ENCODE data around the gene USP2.
"Not testable (repeated sequence)": the region's sequence is repeated elsewhere in the genome, so short reads cannot be mapped to it uniquely, and the experiment has no call there.

Gene USP2

GRCh38 chr11:119414321-119414720 lies 32.8 kb upstream of the USP2 start:
- no peak for DNase-seq (ENCODE audit: low read depth in 2 of 2)

GRCh38 chr11:119412072-119412471 lies 30.6 kb upstream of the USP2 start:
- DNase-seq (ENCODE audit: low read depth in 2 of 2): no peak

DNA sequence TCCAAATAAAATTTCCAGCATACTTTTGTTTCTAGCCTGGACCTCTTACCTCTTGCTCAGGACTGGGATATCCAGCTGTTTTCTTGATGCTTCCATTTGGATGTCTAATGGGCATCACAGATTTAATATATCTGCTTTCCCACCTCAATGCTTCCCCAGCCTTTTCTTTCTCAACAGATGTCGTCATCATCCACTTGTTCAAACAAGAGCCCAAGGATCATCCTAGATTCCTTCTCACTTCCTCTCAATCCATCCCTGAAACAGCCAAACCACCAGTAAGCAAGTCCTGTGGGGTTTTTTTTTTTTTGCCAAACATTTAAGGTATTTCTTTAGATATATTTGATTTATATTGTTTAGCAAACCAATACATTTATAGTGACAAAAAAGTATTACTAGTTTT lies 29.0 kb upstream of the USP2 start:
- no peak for DNase-seq (ENCODE audit: low read depth in 2 of 2)

DNA sequence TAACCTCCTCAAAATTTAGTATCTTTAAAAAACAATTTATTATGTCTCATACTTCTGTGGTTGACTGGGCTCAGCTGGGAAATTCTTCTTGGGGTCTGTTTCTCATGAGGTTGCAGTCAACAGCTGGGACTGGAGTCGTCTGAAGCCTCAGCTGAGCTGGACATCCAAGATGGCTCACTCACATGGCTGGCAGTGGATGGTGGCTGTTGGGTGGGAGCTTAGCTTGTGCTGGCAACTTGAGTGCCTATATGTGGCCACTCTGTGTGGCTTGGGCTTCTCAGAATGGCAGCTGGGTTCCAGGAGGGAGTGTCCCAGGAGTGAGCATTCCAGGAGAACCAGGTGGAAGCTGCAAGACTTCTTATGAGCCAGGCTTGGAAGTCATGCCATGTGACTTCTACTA lies 28.2 kb upstream of the USP2 start:
- no peak for DNase-seq (ENCODE audit: low read depth in 2 of 2)

GRCh38 chr11:119406005-119406404 lies 24.5 kb upstream of the USP2 start:
- no peak for DNase-seq (ENCODE audit: low read depth in 2 of 2)

DNA sequence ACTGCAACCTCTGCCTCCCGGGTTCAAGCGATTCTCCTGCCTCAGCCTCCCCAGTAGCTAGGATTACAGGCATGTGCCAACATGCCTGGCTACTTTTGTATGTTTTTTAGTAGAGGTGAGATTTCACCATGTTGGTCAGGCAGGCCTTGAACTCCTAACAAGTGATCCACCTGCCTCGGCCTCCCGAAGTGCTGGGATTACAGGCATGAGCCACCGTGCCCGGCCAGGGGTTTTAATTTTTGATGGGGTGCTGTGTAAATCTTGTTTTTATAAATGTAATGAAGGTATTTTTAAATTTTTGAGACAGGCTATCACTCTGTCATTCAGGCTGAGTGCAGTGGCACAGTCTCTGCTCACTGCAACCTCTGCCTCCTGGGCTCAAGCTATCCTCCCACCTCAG lies 24.0 kb upstream of the USP2 start:
- not testable (repeated sequence) for DNase-seq (ENCODE audit: low read depth in 2 of 2)

GRCh38 chr11:119404872-119405271 lies 23.4 kb upstream of the USP2 start:
- no peak for DNase-seq (ENCODE audit: low read depth in 2 of 2)

- no peak for DNase-seq (ENCODE audit: low read depth in 2 of 2)
Measured at GRCh38 chr11:119403021-119403420, 21.5 kb upstream of the USP2 start.

GRCh38 chr11:119402470-119402869 lies 21.0 kb upstream of the USP2 start:
- DNase-seq (ENCODE audit: low read depth in 2 of 2): no peak

DNA sequence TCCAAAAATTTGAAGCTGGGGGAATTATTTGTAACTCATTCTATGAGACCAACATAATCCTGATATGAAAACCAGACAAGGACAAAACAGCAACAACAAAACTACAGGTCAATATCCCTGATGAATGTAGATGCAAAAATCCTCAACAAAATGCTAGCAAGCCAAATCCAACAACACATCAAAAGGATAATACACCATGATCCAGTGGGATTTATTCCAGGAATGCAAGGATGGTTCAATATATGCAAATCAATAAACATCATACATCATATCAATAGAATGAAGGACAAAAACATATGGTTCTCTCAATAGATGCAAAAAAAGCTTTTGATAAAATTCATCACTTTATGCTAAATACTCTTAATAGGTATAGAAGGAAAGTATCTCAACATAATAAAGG lies 19.4 kb upstream of the USP2 start:
- no peak for DNase-seq (ENCODE audit: low read depth in 2 of 2)

GRCh38 chr11:119397740-119398139 lies 16.2 kb upstream of the USP2 start:
- DNase-seq (ENCODE audit: low read depth in 2 of 2): no peak

DNA sequence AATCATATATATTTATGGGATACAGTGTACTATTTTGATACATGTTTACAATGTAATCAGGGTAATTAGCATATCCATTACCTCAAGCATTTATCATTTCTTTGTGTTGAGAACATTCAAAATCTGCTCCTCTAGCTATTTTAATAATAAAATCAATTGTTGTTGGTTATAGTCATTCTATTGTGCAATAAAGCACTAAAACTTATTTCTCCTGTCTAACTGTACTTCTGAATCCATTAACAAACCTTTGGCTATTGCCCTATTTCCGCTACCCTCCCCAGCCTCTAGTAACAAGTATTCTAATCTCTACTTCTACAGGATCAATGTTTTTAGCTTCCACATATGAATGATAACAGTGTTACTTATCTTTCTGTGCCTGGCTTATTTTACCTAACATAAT lies 15.3 kb upstream of the USP2 start:
- DNase-seq (ENCODE audit: low read depth in 2 of 2): no peak

- DNase-seq (ENCODE audit: low read depth in 2 of 2): no peak
Measured at GRCh38 chr11:119391275-119391674, 9.8 kb upstream of the USP2 start.

DNA sequence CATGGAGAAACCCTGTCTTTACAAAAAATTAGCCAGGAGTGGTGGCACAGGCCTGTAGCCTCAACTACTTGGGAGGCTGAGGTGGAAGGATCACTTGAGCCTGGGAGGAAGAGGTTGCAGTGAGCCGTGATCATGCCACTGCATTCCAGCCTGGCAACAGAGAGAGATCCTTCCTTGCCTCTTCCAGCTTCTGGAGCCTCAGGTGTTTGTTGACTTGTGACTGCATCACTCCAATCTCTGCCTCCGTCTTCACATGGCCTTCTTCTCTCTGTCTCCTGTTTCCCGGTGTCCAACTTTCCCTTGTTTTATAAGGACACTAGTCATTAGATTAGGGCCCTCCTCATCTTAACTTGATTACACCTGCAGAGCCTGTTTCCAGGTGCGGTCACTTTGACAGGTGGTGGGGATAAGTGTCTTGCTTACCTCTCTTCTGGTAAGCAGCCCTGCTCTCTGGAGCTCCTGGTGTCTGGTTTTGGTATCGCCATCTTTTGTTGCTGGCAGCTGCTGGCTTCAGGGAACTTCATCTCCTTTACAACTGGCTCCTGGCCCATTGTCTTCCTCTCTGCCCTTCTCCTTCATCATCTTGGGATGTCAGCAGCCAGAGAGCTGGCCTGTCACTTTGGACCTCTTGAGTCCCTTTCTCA lies 8.2 kb upstream of the USP2 start:
- DNase-seq (ENCODE audit: low read depth in 2 of 2): no peak

DNA sequence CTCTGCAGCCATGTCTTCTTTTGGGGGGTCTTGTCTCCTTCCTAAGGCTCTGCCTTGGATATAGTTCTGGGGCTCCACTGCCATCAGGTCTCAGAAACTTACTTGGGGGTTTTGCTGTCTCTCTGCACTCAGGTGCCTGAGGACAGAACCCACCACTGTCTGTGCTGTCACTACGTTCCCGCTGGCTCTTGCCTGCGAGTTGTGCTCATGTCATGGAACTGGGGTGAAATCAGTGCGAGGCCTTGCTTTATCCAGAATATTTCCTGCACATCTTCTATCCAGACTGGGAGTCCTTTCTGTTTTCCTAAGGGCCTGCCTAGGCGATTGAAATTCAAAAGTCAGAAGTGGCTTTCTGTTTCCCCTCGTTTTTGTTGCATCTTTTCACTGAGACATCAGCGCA lies 6.6 kb upstream of the USP2 start:
- DNase-seq (ENCODE audit: low read depth in 2 of 2): no peak

GRCh38 chr11:119384332-119384731 lies 2.8 kb upstream of the USP2 start:
- no peak for DNase-seq (ENCODE audit: low read depth in 2 of 2)

DNA sequence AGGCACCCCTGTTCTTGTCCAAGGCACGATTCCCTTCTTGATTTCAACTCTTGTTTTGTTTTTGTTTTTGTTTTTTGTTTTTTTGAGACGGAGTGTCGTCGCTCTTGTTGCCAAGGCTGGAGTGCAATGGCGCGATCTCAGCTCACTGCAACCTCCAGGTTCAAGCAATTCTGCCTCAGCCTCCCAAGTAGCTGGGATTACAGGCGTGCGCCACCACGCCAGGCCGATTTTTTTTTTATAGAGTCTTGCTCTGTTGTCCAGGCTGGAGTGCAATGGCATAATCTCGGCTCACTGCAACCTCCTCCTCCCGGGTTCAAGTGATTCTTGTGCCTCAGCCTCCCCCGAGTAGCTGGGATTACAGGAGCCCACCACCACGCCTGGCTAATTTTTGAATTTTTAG lies 1.0 kb upstream of the USP2 start:
- DNase-seq (ENCODE audit: low read depth in 2 of 2): not testable (repeated sequence)

DNA sequence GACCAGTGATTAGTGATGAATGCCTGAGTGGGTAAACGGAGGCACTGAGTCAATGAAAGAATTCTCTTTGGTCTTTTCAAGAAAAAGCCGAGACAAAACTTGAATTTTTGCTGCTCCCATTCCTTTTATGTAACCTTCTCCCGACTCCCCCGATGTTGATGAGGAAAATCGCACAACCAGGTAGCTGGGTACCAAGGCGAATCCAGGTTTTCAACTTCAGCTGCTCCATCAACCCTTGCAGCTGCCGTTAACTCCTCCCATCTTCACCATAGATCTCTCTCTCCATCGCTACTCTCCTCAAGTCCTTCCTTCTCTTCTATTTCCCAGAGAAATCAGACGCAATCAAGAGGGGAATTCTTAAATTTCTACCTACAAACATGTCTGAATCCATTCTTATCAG lies 611 bp upstream of the USP2 start:
- DNase-seq (ENCODE audit: low read depth in 2 of 2): no peak

DNA sequence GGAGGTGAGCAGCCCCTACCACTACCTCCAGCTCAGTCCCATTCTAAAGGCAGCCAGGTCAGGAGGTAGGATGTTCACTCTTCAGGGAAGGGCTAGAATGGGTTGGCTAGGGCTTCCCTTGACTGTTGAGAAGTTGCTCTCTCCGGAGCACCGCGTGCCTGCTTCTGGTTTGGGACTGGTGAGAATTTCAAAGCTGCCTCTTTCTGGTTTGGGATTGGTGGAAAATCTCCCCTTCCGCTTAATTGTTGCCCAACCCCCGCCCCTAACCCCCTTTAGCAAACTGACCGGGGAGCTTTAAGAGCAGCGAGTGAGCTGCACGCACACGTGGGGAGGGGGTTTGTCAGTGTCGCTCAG lies 686 bp downstream of the USP2 start:
- no peak for DNase-seq (ENCODE audit: low read depth in 2 of 2)

DNA sequence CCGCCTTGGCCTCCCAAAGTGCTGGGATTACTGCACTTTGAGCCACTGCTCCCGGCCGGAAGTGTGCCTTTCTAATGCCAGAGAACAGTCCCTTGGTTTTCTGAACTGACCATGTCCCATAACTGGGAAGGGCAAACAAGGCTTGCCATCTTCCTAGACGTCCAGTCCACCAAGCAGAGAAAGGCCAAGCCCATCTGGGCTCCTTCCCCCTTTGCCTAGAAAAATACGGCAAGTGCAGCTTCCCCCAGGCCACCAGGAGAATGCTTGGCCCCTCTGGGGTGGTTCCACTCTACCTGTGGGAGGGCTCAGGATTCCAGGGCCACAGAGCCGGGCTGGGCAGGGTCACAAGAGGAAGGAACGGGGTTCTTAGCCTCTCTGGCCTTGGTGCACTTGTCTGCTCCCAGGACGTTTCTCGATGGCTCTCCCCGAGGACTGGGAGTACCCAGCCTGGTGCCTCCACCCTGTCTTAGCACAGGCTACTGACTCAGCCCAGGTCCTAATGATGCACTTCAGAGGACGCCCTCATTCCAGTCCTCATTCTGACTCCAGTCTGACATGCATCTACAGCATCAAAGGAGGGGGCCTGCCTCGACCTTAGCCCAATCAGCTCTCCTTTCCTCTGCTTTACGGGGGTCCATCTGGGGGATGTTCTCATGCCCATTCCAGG lies 1.2 kb downstream of the USP2 start:
- no peak for DNase-seq (ENCODE audit: low read depth in 2 of 2)

DNA sequence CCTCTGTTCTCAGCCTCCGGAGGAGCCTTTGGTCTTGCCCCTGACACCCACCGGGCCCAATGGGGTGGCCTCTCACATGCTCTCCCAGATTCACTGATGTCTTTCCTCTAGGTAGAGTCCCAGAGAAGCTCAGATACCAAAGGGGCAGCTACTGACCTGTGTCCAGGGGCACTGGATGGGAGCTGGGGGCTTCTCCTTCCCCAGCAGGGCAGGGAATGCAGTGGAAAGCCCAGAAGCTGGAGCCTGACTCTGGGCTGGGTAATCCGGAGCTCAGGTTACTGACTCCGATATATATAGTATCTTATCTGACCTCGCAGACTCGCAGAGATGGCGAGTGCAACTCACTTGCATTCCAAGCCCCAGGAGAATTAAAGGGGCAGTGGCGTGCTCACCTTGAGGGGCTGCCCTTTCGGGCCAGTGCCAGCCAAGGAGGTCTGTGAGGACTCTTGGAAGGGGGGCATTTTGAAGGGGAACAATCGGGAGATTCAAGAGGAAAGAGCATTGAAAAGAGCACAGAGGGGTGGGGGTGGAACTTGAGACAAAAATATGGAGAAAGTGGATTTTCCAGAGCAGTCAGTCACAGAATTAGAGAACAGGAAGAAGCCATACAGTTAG lies 2.5 kb downstream of the USP2 start:
- DNase-seq (ENCODE audit: low read depth in 2 of 2): no peak

GRCh38 chr11:119377961-119378667 lies 3.4 kb downstream of the USP2 start:
- DNase-seq (ENCODE audit: low read depth in 2 of 2): no peak
